Urothelium cell line (cell line): Measurements from ENCODE around the gene SP2.

Experiments
- DNase-seq: peaks from one replicate; pipeline ENCODE4 v3.0.0; 2011; ENCODE audit warnings: low spot score, mixed read lengths
- FAIRE-seq: peaks from 2 replicates; lab custom pipeline; 2011; peaks lifted over from hg19 to GRCh38; lab: Jason Lieb, UNC

Gene SP2

DNA sequence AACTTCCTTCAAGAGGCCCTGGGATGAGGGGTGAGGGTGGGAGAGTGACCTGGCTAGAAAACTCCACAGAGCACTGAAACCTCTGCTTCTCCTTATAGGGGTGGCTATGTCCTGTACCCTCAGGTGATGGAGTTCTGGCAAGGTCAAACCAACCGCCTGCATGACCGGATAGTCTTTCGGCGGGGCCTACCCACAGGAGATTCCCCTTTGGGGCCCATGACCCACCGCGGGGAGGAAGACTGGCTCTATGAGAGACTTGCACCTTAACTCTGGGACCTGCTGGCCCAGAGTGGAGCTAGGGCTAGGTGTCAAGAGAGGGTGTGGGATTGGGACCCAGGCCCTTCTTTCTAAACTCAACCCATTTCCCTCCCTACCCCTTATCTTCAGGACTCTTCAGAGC, 50.5 kb downstream of the SP2 start:
- FAIRE-seq (no peak), DNase-seq (no peak)

GRCh38 chr17:47946929-47947397, 50.9 kb downstream of the SP2 start:
- DNase-seq (peak; percentile 94), FAIRE-seq (peak; percentile 88)

DNA sequence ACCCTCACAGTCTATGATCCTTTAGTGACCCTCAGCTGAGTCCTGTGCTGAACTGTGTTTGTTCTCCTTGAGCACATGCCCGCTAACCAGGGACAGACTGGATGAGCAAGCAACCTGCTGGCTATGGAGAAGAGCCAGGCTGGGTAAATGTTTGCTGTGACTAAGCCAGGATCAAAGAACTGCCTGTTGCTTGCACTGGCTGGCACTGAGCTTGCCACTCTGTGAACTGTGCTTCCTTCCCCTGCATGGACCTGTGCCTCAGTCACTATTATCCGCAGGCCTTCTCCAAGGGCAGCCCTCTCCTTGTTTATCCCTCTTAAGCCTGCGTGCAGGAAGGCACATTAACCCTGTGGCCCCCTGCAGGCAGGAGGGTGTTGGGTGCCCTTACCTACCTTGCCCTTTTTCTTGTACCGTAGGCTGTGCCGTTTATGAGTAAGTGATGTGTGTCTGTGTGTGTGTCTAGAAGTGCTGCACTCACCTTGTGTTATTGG, 52.7 kb downstream of the SP2 start:
- FAIRE-seq (no peak), DNase-seq (no peak)

GRCh38 chr17:47949197-47949759, 53.2 kb downstream of the SP2 start:
- peak; percentile 50 for FAIRE-seq
- peak; percentile 81 for DNase-seq

DNA sequence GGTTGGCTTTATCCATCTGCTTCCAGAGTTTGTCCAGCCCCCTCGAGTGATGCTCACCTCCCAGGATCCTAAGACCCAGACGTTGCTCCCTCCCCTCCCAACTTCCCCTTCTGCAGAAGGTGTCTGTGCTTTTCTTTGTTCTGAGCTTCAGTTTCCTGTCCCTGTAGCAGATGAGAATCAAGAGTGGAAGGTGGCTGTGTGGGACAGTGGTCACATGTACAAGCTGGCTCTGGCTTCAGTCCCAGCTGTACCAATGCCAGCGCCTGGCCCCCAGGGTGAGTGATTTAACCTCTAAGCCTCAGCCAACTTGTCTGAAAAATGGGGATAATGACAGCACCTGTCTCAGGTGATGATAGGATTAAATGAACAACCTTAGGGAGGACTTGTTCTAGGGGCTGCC, 53.9 kb downstream of the SP2 start:
- DNase-seq (no peak), FAIRE-seq (no peak)

DNA sequence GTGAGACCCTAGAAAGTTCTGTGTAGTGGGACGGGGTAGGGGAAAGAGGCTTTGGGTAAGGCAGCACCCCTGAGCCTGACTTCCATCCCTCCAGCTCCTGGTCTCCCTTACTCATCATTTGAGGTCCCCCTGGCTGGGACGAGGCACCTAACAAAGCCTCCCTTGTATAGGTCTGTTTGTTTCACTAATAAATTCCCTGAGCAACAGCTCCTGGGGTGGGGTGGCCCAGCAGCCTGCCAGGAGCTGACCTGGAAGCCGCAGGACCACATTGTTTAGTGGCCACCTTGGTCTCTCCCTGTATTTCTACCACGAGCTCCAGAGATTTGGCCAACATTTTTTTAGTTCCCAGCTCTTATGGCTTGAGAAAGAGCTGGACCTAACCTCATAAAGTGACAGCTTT, 54.4 kb downstream of the SP2 start:
- DNase-seq (no peak), FAIRE-seq (no peak)

GRCh38 chr17:47952171-47953021, 56.4 kb downstream of the SP2 start:
- DNase-seq = no peak
- FAIRE-seq = no peak

- no peak for DNase-seq
- FAIRE-seq = no peak
Observed at GRCh38 chr17:47953909-47954308, 57.9 kb downstream of the SP2 start.

GRCh38 chr17:47955497-47956461, 59.7 kb downstream of the SP2 start:
- DNase-seq = no peak

GRCh38 chr17:47956791-47957590, 61.0 kb downstream of the SP2 start:
- DNase-seq = no peak
- no peak for FAIRE-seq

More at GRCh38 chr17:47955497-47956461, 59.7 kb downstream of the SP2 start:
- FAIRE-seq = no peak

- no peak for FAIRE-seq
Observed at GRCh38 chr17:47957591-47958490, 61.8 kb downstream of the SP2 start, which contains the start of gene PRR15L. TSS of gene PRR15L (minus strand) at chr17:47957883. CDS start at chr17:47953234, 4,649 bp downstream.

GRCh38 chr17:47959825-47960655, 64.0 kb downstream of the SP2 start:
- FAIRE-seq (no peak), DNase-seq (no peak)

More at GRCh38 chr17:47957591-47958490, 61.8 kb downstream of the SP2 start, which contains the start of gene PRR15L:
- no peak for DNase-seq

GRCh38 chr17:47961406-47961805, 65.4 kb downstream of the SP2 start:
- DNase-seq (no peak), FAIRE-seq (no peak)

GRCh38 chr17:47962901-47963300, 66.9 kb downstream of the SP2 start:
- FAIRE-seq (no peak), DNase-seq (no peak)

DNA sequence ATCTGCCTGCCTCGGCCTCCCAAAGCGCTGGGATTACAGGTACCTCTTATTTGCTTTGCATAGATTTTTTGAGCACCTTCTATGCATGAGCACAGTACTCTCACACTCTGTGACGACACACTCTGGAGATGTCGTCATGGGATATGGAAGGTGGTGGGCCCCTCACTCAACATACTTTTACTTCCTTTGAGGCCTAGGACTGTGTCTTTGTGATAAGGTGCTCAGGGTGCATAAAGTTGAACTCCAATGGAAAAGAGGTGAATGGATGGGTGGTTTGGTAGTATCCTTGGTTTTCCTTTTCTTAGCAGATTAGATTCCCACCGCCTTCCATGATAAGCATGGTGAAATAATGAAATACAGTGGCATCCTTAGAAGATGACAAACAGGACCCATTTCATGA, 68.8 kb downstream of the SP2 start:
- FAIRE-seq = no peak
- no peak for DNase-seq

DNA sequence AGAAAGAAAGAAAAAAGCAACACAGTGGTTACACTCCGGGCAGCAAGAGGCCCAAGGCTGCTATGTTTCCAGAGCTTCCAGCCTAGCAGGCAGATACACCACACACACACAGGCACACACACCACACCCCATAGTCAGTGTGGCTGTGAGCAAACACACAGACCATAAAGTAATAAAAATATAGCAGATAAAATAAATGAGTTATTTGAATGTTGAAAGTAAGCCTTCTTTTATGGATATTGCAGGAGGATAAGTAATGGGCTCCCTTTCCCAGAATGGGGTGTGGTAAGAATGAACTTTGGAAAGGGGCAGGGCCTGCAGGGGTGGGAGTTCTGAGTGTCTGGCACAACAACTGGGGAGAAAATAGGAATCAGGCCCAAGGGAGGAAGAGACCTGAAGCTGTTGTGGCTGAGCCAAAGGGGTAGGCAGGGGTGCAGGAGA, 70.1 kb downstream of the SP2 start:
- no peak for DNase-seq
- no peak for FAIRE-seq

- DNase-seq = no peak
- FAIRE-seq = no peak
Observed at GRCh38 chr17:47967607-47968252, 71.7 kb downstream of the SP2 start.

DNA sequence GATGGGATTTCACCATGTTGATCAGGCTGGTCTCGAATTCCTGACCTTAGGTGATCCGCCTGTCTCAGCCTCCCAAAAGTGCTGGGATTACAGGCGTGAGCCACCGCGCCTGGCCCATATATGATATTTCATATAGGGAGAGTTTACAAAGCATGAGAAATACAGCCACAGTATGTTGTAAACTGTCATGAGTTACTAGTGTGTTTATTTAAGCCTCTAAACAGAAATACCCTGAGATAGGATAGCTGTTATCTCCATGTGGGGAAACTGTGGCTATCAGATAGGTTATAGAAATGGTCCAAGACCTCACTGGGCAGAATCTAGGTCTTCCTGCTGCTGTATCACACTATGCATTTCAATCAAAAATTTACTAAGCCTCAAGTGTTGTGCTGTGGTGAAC, 72.8 kb downstream of the SP2 start:
- no peak for DNase-seq
- FAIRE-seq = no peak
